ENCODE data around the gene SRA1.

DNA sequence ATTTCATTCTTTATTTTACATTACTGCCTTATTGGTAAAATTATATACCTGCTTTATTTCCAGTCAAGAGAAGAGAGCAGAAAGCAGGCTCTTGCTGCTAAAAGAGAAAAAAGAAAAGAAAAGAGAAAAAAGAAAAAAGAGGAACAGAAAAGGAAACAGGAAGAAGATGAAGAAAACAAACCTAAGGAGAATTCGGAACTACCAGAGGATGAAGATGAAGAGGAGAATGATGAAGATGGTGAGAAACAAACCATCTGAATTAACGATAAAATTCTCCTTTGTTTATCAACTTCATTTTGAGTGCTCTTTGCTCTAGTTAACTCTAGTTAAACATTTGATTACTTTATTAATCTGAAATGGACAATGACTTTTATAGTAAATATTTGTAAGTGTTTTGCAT, 33.3 kb downstream of the SRA1 start:
- TF ChIP-seq POLR2A (IDR thresholded peaks at IDR 0.05; ENCODE audit: low read depth, low read length) (no peak), TAF1 (IDR thresholded peaks at IDR 0.05; ENCODE audit: low read depth, low read length) (no peak)

Measured in GM12891 (cell line).